HG02571 (cell line): Measurements from ENCODE around the gene TMEM41A.

Source experiments
- ATAC-seq: cut with Tn5 transposase; IDR thresholded peaks from one replicate; pipeline ENCODE4 v1.9.1; 2021; ENCODE audit warnings: mild to moderate bottlenecking, moderate library complexity; ENCODE audit not compliant: unreplicated experiment

Gene TMEM41A

DNA sequence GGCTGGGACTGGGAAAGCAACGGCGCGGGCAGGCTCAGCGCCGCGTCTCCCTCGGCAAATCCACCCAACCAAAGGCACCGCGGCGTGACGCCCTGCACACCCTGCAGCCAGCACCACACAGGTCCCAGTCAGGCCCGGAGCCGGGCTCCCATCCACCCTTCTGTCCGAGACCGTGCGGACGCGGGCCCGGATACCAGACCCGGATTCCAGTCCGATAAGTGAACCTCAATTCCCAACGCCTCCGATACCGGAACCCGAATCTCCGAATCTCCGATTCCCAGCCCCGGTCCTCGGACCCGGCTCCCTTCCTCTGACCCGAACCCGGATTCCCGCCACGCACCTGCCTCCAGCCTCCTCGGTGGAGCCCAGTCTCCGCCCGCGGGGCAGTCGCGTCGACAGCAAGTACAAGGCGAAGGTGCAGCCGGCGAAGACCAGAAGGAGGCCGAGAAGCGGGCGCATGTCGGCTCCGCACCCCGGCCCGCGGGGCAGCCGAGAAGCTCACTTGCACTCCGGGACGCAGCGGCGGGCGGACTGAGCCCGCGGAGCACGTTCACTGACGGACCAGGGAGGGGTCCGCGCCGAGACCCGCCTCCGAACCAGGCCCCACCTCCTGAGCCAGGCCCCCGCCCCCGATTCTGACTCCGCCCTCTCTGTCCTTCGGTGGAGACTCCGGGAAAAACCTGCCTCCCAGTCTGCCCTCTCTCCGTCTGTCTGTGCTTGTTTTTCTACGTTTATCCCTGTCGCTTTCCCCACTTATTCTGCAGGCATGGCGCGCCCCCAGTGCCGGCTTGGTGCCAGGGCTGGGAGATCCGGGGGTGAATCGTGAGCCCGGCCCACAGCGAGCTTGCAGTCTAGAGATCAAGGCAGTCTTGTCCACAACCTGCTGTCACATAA is at the start of gene TMEM41A:
Gene TMEM41A, minus strand, starts transcription at position 533 of the 894 bp plus-strand sequence. Its CDS starts 74 bp downstream, at position 459.
- peak; percentile 91 for ATAC-seq

DNA sequence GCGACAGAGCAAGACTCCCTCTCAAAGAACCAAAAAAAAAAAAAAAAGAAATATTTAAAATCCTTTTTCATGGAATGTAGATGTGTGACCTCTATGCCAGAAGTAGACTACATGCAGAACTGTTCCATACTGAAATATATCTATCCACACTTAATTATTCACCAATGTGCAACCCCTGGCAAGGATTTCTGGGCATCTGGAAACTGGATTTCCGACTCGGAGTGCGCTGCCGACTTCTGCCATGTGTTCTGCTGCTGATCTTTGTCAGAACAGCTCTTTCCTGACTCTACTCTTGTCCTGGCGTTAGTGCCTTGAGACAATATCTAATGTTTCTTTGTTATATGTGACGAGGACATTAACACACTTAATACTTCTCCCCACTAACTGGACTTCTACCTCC is 41.9 kb upstream of the TMEM41A start:
- ATAC-seq, result no peak

DNA sequence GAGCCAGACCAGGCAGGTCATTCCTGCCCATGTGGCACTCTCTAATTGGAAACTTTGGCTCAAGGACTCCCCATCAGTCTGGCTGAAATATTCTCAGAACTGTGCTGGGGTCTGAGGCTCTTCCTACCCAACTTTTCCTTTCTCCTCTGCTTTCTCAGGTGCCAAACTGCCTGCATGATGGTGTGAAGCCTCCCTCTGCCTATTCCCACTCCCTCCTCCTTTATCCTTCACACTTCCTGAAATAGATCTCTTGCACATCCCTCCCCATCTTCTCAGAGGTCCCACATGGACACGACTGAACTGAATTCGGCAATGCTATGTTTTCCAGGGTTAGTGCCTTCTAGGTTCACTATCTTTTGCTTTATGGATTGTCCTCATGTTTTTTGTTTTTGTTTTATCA is 41.1 kb upstream of the TMEM41A start:
- no peak for ATAC-seq

DNA sequence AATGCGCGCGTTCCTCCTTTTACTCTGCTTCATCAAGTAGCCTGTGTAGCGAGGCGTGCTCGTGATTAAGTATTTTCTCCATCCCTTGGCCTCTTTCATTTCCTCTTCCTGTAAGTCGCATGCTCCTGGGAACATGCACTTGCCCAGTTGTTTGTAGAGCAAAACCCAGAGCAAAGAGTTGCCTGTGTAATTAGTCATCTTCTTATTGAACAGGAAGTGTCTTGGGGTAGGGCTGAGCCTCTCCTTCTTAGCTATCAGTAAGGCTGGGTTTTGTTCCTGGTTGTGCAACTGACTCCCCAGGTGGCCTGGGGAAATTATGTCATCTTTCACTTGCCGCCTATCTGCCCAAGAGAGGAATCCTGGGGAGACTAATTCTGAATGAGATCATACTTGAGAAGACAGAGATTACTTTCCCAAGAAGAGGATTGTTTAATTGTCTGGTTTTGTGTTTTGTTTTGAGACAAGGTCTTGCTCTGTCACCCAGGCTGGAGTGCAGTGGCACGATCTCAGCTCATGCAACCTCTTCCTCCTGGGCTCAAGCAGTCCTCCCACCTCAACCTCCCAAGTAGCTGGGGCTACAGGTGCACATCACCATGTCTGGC is 38.6 kb upstream of the TMEM41A start:
- peak; percentile 99 for ATAC-seq

DNA sequence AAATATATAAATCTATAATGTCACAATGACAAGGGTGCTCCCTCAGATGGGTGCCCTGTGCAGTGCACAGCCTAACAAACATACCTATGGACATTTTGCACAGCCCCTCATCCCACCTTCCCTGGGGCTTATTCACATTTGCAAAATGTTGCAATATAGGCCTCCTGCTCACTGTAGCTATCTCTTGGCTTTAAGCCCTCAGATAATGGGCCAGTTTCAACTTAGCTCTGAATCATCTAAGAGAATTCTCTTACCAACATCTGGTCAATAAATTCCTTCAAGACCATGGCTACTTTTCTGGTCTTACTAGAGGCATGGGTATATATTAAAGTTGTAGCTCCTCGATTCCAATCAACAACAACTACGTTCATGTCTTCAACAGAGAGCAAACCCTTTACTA is 35.7 kb upstream of the TMEM41A start:
- no peak for ATAC-seq

DNA sequence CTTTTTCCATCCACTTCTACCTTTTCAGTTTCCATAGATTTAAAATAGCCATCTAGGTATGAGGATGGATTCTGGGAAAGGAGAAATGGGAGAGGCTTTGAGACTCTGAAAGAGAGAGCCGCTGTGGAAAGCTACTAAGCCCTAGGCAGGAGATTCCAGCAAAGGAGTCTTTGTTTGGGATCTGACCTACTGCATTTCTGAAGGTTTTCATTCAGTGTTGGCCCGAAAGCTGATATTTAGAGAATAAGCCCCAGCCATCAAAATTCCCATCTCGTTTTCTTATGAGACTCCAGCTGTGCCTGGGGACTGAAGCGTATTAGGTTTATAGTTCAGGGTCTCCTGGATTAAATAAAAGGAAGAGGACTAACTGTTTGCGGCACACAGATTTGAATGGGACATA is 34.1 kb upstream of the TMEM41A start:
- ATAC-seq, result no peak

DNA sequence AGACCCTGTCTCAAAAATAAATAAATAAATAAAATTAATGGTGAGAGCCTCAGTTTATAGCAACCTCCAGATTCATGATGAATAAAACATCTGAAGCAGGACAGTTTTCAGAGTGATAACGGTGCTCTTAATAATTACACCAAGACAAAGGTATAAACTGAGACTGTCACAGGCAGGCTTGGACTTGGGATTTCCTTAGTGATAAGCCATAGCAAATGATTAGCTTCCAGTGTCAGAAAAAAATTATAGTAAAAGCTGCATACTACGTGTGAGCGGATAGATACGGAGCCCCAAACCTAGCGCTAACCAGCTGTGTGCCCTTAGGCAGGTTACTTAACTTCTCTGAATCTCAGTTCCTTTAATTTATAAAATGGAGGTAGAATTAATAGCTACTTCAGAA is 32.0 kb upstream of the TMEM41A start:
- no peak for ATAC-seq

DNA sequence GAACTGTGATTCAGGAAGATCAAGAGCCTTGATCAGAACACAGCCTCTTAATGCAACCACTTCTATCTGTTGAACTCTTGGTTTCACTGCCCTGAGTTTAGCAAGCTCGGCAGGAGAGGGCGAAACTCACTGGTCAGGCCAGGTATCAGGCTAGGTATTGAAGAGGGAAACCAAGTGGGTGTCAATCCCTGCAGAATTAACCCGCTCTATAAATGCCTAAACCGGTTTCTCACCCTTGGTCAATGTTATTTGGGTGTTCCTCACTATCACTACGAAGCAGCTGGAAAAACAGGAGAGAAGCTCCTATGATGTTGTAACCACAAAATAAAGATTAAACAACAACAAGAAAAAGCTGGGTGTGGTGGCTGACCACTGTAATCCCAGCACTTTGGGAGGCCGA is 29.7 kb upstream of the TMEM41A start:
- no peak for ATAC-seq

DNA sequence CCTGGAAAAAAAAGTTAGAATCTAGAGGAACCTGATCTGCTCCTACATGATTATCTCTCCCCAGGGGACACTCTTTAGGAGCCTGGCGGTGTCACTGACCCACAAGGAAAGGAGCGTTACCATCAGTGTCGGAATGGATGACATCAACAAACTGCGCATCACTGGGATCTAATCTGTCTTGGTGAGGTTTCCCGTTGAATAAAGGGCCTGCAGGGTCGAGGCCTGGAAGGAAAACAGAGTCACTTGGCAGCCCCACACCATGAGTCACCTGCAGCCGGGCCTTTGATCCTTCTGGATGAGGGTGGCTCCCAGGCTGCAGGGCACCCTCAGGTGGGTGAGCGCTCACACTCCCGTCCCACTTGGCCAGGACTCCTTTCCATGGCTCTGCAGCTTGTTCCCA is 28.5 kb upstream of the TMEM41A start:
- no peak for ATAC-seq

DNA sequence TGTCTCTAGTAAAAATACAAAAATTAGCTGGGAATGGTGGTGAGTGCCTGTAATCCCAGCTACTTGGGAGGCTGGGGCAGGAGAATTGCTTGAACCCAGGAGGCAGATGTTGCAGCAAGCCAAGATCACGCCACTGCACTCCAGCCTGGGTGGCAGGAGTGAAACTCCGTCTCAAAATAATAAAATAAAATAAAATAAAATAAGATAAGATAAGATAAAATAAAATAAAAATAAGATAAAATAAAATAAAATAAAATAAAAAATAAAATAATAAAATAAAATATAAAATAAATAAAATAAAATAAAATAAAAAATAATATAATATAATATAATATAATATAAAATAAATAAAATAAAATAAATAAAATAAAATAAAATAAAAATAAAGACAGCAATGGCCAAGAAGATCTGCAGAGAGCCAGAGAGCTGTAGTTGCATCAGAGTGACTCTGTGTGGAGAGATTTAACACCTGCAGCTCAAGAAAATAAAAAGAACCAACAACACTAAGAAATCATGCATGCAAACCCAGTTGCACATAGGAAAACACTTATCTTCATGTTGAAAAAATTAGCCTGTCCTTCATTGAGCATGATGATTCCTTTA is 27.6 kb upstream of the TMEM41A start:
- ATAC-seq, result no peak

DNA sequence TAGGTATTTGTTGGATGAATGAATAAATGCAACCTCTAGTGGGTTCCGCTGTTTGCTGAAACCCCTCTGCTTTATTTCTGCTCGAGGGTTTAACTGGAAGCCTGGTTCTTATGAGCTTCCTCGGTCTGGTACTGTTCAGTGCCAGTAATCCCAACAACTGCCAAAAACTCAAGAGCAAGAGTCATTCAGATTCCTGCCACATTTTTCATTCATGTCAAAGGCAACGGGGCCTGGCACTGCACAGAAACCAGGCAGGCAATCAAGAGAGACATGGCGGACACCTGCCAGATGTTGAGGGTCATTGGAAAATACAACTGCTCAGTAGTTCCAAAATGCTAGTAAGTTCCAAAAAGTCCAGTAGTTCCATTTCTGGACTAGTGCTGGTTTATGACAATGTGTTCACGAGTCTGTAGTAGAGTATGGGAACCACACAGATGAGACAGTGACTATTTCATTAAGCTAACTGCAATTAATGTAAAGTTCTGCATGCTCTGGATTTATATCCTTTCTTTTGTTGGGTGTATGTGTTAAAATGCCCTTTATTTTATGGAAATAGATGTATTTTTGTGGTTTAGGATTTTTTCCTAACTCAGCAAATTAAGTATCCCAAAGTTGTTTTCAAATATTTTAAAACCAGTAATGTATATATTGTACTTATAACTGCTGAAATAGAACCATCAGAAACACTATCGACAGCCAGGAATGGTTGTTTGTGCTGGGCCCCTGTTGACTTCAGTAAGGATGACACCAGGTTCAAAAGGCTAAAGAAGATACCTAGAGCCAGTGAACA is 22.7 kb upstream of the TMEM41A start:
- no peak for ATAC-seq

DNA sequence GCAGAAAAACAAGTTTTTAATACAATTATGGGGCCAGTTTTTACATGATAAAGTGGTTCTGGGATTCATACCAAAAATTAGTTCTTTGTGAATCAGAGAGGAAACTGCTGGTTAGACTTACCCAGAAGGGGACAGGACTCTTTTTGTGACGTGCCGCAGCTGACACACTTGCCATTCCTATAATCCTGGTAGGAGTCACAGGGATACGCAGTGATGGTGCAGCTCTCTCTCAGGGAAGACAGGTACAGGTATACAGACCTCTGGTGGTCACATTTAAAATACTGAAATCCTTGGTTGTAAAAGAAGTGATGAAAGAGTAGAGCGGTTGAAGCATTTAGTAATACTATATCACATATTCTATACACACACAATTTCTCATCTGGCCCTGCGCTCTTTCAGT is 20.2 kb upstream of the TMEM41A start:
- ATAC-seq, result no peak

DNA sequence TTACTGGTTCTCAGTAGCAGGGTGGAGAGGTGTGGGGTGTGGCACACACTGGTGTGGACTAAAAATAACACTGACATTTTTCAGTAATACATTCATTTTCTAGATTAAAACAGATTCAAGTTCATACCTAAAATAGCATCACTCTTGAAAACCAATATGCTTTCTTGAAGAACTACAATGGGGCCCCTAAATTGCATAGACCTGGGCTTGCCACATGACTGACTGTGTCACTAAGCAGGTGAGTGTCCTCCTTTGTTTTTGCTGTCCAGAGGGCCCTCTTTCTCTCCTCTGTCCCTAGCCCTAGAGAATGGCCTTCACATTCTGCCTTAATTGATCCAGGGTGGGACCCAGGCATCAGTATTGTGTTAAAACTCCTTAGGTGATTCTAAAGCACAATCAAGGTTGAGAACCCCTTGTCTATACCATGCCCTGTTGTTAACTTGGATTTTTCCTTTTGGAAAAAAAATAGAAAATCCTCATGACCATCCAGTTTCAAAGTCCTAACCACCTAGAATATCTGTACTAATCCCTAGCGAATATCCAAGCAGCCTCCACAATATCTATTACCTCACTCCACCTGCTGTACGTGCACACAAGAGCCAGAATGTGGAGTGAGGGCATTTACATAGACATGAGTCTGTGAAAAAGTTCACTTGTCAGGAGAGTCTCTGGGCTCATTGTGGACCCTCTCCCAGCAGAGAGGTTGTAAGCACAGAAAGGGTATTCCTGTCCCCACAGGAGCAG is 18.7 kb upstream of the TMEM41A start:
- no peak for ATAC-seq

DNA sequence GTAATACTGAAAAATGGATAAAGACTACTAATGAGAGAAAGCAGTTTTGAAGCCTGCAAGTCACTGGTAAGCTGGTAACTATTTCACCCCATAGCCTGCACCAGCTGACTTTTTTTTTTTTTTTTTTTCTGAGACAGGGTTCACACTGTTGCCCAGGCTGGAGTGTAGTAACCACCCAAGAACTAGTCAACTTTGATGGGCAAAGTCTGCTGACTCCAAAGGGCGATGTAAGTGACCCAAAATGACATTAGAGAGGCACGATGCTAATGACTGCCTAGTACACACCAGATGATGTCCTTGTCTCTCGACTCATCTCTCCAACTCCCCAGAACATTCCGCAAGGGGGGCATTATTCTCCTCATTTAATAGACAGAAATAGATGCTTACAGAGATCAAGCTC is 12.9 kb upstream of the TMEM41A start:
- no peak for ATAC-seq

DNA sequence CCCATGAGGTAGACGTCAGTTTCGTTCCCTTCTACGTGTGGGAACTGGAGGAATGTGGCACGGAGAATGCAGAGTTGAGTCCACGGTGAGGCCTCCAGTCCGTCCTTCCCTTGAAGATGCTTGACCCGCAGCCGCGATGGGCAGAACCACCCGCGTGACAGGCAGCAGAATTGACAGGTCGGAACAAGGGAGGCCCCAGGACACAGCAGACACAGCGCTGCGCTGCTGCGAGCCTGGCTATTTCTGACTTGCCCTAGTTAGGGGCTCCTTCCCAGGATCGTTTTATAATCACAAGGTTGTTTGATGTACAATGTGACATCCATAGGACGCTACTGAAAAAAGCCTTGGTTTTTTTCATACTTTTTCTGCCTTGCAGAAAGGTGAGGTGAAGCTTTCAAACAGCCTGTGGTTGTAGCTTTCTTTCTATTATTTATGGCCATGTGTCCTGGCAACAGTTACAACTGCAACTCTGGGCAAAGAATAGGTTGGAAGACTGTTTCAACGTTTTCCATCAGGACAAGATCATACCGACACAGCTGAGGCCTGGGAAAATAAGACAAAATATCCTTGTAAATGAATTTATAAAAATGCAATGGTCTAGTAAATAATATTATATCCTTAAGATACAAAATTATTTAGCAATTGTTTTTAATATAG is 9.6 kb upstream of the TMEM41A start:
- no peak for ATAC-seq

DNA sequence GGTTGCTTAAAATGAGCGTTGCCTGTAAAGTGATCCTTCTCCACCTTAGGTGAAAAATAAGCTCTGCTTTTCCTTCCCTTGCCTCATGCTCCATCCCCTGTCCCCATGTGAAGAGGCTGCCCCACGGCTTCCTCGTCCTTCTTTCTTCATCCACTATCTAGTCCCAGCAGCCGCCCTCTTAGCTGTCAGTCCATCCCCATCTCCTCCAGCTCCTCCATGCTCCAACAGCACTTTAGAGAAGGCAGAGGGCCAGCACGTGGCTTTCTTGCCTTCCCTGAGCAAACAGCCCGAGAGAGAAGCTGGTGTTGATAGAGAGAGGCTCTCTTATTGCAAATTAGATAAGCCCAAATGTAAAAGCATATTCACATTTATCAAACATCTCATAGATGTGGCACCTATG is 9.0 kb upstream of the TMEM41A start:
- ATAC-seq, result no peak

DNA sequence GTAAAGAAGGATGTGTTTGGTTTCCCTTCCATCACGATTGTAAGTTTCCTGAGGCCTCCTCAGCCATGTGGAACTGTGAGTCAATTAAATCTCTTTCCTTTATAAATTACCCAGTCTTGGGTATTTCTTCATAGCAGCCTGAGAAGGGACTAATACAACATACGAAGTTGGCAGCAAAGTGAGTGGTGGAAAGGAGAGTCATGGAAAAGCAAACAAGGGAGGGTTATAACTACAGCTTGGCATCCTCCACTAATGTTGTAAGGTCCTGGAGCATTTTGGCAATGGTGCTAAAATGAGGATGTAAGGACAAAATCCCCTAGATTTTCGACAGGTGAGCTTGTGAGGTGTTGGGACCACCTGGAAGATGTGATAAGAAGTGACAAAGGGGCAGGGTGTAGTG is 5.8 kb upstream of the TMEM41A start:
- ATAC-seq, result no peak

DNA sequence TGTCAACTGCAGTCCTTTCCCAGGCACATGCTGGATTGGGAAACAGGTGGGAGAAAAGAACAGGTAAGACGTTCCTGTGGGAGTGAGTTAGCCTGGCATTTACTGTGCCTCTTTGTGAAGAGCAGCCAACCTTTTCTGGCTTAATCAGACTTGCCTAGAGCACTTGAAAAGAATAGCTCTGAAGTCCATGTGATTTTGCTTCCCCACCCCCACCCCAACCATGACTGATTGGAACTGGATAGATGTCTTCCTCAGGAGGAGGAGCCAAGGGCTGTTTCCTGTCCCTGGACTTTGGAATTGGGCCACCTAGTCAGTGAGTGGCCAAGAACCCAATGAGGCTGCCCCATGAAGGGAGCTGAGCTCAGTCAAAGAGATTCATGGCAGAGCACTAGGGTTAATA is 4.7 kb upstream of the TMEM41A start:
- no peak for ATAC-seq

DNA sequence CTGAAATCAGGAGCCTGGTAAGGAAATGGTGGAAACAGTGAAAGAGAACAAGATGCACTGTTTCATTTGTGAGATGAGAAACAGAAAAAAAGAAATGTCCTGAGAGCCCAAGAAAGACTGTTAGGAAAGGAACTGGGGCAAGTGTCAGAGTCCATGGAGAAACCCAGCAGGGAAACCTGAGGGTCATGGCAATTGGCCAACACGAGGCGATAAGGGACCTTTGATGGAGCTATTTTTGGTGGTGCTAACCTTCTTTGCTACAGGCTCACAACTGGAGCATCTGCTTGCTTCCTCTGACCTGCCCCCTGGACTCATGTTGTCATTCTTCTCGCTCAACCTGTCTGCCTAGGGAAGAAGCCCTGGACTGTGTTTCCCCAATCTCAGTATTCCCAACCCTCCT is 4.2 kb upstream of the TMEM41A start:
- ATAC-seq, result no peak

DNA sequence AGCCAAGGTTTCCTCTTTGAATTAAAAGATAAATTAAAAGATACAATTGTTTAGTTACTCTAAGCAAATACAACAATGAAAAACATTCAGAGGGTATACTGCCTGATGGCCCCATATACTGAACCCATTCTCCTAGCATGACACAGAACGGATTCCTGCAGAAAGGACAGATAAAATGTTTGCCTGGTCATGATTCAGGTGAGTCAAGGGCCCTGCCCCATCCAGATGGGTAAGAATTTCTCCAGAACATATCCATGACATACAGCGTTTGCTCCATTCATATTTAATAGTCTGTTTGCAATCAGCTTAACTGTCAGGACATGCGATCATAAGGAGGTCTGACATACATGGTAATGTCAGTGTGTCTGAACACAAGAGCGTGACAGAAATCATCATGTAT is 8.6 kb downstream of the TMEM41A start:
- ATAC-seq, result no peak
